EH (cell line): ENCODE data around the gene PDE10A.

Experiments used
- DNase-seq: peaks from one replicate; pipeline ENCODE4 v3.0.0-alpha.2; 2015; ENCODE audit warnings: low read depth

Gene PDE10A

DNA sequence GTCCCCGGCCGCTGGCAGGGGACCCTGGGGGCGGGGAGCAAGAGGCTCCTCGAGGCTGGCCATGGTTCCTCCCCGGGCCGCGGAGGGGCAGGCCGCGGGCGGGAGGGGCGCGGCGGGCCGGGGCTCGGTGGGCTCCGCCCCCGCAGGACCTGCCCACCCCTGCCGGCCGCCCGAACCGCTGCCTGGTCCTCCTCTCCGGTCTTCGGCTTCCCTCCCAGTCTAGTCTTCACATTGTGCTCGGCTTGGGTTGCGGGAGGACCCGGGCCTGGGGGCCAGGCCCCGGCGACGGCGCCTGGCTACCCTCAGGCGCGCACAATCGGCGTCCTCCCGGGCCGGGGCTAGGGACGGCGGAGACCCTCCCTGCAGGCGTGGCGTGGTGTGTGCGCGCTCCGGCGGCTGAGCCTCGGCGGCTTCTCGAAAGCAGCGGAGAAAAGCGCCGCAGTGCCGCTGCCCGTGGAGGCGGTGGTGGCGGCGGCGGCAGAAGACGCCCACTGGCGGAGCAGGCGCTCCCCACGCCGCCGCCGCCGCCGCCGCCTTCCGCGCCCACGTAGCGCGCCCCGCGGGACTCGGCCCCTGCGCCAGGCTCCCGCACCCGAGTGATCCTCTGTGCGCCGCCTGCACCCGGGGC is at the start of gene PDE10A:
Gene PDE10A (minus strand): TSS at position 493 of the 628 bp plus-strand sequence. CDS start 430 bp downstream, at position 63.
- DNase-seq = no peak

GRCh38 chr6:165708985-165709576 is 46.0 kb upstream of the PDE10A start:
- no peak for DNase-seq

GRCh38 chr6:165707067-165707853 is 44.2 kb upstream of the PDE10A start:
- no peak for DNase-seq

GRCh38 chr6:165705941-165706340 is 42.9 kb upstream of the PDE10A start:
- DNase-seq = no peak

- no peak for DNase-seq
These were observed 41.2 kb upstream of the PDE10A start for GRCh38 chr6:165704045-165704748.

DNA sequence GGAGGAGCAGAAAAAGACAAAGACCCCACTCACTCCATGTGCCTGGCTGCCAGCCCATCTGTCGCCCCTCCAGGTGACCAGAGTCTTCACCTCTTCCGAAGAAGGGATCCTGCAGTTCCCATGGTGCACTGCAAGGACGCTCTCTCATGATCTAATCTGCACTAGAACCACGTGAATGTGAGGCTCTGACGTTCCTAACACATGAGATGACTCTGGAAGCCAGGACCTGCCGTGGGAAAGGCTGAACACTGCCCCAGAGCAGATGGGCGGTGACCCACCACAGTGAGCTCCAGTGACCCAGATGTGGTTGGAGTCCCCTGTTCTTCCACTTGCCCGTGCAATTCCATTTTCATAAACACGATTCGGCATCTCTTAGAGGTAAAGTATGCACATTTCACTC is 39.6 kb upstream of the PDE10A start:
- no peak for DNase-seq

DNA sequence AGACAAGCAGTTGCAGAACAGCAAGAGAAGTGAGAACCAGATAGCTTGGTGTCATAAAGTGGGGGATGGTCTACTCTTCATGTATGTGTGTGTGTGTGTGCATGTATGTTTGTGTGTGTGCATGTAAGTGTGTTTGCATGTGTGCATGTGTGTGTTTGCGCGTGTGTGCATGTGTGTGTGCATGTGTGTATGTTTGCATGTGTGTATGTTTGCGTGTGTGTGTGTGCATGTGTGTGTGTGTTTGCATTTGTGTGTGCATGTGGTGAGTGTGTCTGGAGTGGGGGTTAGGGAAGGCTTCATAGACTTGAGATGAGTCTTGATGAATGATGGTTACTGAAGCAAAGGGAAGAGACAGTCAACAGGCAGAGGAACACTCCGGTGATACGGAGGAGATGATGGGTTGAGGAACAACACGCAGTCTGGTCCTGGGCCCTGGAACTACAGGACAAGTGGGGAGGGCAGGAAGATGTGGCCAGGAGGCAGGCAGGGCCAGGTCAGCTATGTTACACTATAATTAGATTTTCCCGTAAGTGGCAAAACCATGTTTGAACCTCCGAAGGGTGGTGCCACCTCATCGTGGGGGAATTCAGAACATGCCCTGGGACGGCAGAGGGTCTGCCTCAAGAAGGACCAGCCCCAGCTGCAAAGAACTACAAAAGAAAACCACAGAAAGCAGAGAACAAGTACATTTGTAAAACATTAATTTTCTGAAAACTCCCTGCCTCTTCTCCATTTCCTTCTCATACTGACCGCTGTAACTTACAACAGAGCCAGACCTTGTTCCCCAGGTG is 38.7 kb upstream of the PDE10A start:
- DNase-seq = no peak

DNA sequence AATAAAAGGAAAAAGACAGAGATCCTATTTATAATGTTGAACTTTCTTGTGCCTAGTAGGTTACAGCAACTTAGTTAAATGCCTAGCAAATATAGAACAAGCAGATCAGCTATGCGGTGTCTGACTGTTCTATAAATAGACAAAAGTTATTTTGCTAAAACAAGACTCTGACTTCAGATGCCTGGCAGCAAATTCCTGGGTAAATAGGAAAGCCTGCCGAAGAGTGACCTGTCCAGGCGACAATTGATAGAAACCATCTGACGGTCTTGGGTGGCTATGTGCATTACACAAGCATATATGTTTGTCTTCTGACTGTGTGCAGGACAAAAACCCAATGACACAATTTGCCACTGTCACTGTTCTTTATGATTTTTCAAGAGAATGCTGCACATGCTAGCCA is 38.0 kb upstream of the PDE10A start:
- DNase-seq = no peak

DNA sequence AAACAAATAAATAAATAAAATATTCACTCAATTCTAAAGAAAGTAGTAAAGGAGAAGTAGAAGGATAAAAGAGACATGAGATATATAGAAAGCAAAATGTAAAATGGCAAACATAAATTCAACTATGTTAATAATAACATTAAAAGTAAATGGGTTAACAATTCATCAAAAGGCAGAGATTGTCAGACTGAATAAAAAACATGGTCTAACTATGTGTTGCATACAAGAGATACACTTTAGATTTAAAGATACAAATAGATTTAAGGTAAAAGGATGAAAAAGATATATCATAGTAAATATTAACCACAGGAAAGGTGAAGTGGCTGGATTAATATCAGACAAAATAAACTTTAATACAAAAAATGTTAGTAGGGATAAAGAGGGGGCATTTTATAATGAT is 35.8 kb upstream of the PDE10A start:
- DNase-seq = no peak

DNA sequence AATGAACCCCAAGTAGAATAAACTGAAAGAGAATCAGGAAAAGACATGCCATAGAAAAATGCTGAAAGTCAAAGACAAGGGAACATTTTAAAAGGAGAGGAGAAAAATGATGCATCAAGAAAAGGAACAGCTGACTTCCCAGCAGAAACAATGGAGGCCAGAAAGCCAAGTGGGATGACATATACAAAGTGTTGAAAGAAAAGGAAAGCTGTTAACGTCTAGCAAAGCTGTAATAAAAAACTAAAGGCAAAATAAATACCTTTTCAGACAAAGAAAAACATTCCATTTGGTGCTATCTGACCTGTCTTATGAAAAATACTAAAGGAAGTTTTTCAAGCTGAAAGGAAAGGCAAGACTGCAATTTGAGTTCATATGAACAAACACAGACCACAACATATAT is 34.1 kb upstream of the PDE10A start:
- no peak for DNase-seq

GRCh38 chr6:165695722-165696515 is 32.9 kb upstream of the PDE10A start:
- no peak for DNase-seq

DNA sequence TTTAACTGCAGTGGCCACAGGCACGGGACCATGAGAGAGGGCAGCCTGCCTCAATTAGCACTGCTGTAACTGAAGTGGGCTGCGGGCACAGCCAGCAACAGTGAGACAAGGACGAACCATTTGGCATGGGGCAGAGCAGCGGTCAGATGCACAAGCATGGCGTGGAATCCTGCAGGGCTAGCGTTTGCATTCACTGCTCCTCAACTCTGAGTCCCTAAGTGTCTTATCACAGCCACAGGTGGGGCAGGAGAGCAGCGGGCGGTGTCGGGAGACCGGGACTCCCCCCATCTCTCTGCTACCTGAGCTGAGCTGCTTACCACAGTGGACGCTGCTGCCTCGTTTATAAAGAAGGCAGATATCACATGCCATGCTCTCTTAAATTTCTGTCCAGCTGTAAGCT is 31.3 kb upstream of the PDE10A start:
- no peak for DNase-seq

DNA sequence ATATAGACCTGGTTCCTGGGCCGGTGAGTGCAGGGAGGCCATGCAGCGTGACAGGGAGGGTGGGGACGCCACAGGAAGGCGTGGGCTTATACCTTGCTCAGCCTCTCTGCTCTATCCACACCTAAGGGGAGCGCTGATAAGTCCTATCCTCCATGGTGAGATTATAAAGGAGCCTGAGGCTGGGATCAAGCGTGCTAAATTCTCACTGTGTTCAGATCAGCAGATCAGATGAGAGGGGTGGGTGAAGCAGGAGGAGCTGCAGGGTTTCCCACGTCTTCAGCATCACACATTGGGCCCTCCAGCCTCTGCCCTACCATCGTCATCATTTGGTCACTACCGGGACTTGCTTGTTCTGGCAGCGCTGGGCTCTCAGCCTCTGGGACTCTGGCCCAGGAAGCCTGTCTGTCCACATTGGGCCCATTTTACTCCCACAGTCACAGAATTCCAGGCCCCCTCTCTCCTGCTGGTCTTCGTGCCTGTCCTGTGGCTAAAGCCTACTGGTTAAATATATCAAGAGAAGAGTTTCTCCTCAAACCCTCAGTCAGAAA is 29.1 kb upstream of the PDE10A start:
- DNase-seq = no peak

DNA sequence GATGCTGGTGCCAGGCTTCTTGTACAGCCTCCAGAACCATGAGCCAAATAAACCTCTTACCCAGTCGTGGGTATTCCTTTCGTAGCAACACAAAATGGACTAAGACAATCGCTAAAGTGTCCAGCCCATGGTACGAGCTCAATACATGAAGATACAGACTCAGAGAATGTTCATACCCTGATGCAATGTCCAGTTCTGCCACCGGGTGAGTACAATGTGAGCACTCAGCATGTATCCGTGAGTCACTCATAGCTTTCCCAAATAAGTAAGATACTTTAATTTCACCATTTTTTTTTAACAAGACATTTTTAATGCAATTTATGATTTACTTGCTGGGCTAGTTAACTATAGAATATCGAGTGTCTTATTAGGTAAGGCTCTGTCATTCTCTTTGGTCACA is 26.7 kb upstream of the PDE10A start:
- no peak for DNase-seq

GRCh38 chr6:165686596-165687365 is 23.7 kb upstream of the PDE10A start:
- DNase-seq = no peak

DNA sequence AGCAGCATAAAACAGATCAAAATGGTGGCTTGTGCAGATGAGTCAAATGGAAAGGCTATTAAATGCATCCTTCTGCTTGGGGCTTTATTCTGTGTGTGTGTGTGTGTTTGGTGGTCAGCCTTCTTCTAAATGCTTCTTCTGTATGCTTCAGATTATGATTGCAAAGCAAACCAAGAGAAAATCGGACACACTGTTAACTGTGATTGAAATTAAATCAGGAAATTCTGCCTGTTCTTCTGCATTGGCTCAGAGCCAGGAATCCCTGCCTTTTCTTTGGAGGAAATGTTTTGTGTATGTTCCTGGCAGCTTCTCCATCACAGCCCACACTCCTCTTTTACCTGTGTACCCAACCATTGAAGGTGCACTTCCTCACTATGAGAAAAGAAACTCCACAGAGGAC is 22.3 kb upstream of the PDE10A start:
- no peak for DNase-seq

GRCh38 chr6:165684333-165684732 is 21.3 kb upstream of the PDE10A start:
- no peak for DNase-seq

- DNase-seq = no peak
These were observed 17.9 kb upstream of the PDE10A start for GRCh38 chr6:165680975-165681374.

DNA sequence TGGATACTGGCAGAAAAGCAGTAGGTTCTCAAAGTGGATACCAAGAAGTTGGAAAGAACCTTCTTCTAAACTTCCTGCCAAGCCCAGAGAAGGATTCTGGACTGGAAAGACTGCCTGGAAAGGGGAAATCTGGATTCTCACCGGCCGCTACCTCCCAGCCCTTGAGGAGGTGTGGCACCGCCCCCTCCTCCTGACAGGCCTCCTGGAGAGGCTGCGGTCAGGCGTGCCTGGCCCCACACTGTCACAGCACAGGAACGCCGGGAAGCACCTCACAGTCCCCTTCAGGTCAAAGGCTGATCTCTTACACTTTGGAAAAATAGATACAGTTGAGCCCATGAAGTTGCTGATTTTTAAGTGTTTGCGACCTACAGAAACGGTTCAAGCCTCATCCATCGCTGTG is 16.3 kb upstream of the PDE10A start:
- DNase-seq = no peak

DNA sequence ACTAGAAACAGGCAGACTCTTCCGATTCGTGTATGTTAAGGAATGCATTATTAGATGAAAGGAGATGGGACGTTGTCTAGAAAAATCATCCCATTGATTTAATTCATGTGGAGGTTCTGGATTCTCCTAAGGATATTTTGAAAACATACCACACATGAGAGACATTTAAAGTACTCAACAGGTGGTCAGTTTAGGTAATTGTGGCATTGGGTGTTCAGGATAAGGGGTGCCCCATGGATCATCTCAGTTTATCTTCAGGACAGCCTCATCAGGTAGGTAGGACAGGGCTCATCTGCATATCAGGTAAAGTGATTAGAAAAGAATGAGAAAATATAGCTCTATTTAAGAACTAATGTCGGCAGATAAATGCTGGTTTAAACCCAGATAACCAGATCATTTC is 15.9 kb upstream of the PDE10A start:
- DNase-seq = no peak
